ENCODE measurements around the gene NCEH1.

Gene NCEH1

GRCh38 chr3:172658344-172659245, 52.3 kb downstream of the NCEH1 start:
- TF ChIP-seq EZH2 (IDR thresholded peaks at IDR 0.05; ENCODE audit: borderline replicate concordance, low read depth, low read length, severe bottlenecking) (no peak), CTCF (IDR thresholded peaks at IDR 0.05; ENCODE audit: borderline replicate concordance, extremely low read depth, low read length, poor library complexity, severe bottlenecking) (no peak)
- Histone ChIP-seq H3K79me2 (ENCODE audit: insufficient read depth, low read length) (no peaks in the 10 kb centered on the region), H3K9me3 (ENCODE audit: insufficient read depth, low read length, severe bottlenecking) (peaks cover 3% of the 10 kb centered on the region), H3K4me2 (ENCODE audit: insufficient read depth, low read length) (no peak overlapping the region), H2AFZ (ENCODE audit: low read depth, low read length) (no peak overlapping the region), H3K4me1 (ENCODE audit: insufficient read depth, low read length) (peaks cover 45% of the 10 kb centered on the region), H3K9ac (ENCODE audit: low read depth, low read length) (no peak overlapping the region), H3K27ac (ENCODE audit: low read length) (peak overlapping the region; percentile 84), H3K27me3 (ENCODE audit: insufficient read depth, low read length, poor library complexity) (no peaks in the 10 kb centered on the region), H3K4me3 (ENCODE audit: low read depth in 1 of 2, low read length in 2 of 2) (no peak overlapping the region), H4K20me1 (ENCODE audit: insufficient read depth, low read length) (no peaks in the 10 kb centered on the region), H3K36me3 (ENCODE audit: insufficient read depth, low read length) (no peaks in the 10 kb centered on the region)
- DNase-seq (no peak), ATAC-seq (ENCODE audit: insufficient read depth, low read depth) (no peak)

- peaks cover 3% of the 10 kb centered on the region for H3K9me3 ChIP-seq (ENCODE audit: insufficient read depth, low read length, severe bottlenecking)
- no peak overlapping the region for H2AFZ ChIP-seq (ENCODE audit: low read depth, low read length)
- H4K20me1 ChIP-seq (ENCODE audit: insufficient read depth, low read length), result no peaks in the 10 kb centered on the region
- no peak overlapping the region for H3K27ac ChIP-seq (ENCODE audit: low read length)
- TF ChIP-seq CTCF (IDR thresholded peaks at IDR 0.05; ENCODE audit: borderline replicate concordance, extremely low read depth, low read length, poor library complexity, severe bottlenecking) (no peak), EZH2 (IDR thresholded peaks at IDR 0.05; ENCODE audit: borderline replicate concordance, low read depth, low read length, severe bottlenecking) (no peak)
- H3K4me3 ChIP-seq (ENCODE audit: low read depth in 1 of 2, low read length in 2 of 2), result no peak overlapping the region
- H3K27me3 ChIP-seq (ENCODE audit: insufficient read depth, low read length, poor library complexity), result no peaks in the 10 kb centered on the region
- no peak for DNase-seq
- no peak for ATAC-seq (ENCODE audit: insufficient read depth, low read depth)
- H3K36me3 ChIP-seq (ENCODE audit: insufficient read depth, low read length), result no peaks in the 10 kb centered on the region
- no peak overlapping the region for H3K4me2 ChIP-seq (ENCODE audit: insufficient read depth, low read length)
- H3K79me2 ChIP-seq (ENCODE audit: insufficient read depth, low read length), result no peaks in the 10 kb centered on the region
- H3K9ac ChIP-seq (ENCODE audit: low read depth, low read length), result no peak overlapping the region
- peaks cover 39% of the 10 kb centered on the region for H3K4me1 ChIP-seq (ENCODE audit: insufficient read depth, low read length)
Observed at GRCh38 chr3:172656602-172657001, 54.3 kb downstream of the NCEH1 start.

DNA sequence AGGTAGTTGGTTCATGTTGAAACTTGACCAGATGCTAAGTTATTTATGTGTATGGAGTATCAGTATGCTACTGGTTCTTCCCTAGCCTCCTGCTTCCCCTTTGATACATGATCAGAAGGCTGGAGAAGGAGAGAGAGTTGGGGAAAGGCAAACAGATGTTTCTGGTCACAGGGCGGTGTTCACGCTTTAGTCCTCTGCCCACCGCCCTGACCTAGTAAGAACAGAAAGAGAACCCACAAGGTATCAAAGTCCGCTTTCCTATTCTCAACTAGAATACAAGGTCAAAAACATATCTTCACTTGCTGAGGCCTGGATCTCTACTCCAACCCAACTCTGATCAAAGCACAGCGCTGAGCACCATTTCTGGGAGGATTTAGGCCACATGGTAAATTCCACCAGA, 55.5 kb downstream of the NCEH1 start:
- Histone ChIP-seq H3K4me2 (ENCODE audit: insufficient read depth, low read length) (no peak overlapping the region), H3K36me3 (ENCODE audit: insufficient read depth, low read length) (no peaks in the 10 kb centered on the region), H3K9me3 (ENCODE audit: insufficient read depth, low read length, severe bottlenecking) (peaks cover 3% of the 10 kb centered on the region), H3K9ac (ENCODE audit: low read depth, low read length) (no peak overlapping the region), H3K27me3 (ENCODE audit: insufficient read depth, low read length, poor library complexity) (no peaks in the 10 kb centered on the region), H3K79me2 (ENCODE audit: insufficient read depth, low read length) (no peaks in the 10 kb centered on the region), H4K20me1 (ENCODE audit: insufficient read depth, low read length) (no peaks in the 10 kb centered on the region), H3K4me1 (ENCODE audit: insufficient read depth, low read length) (peaks cover 29% of the 10 kb centered on the region), H2AFZ (ENCODE audit: low read depth, low read length) (no peak overlapping the region), H3K4me3 (ENCODE audit: low read depth in 1 of 2, low read length in 2 of 2) (no peak overlapping the region), H3K27ac (ENCODE audit: low read length) (no peak overlapping the region)
- TF ChIP-seq EZH2 (IDR thresholded peaks at IDR 0.05; ENCODE audit: borderline replicate concordance, low read depth, low read length, severe bottlenecking), result no peak
- no peak for TF ChIP-seq CTCF (IDR thresholded peaks at IDR 0.05; ENCODE audit: borderline replicate concordance, extremely low read depth, low read length, poor library complexity, severe bottlenecking)
- ATAC-seq (ENCODE audit: insufficient read depth, low read depth) (no peak), DNase-seq (no peak)

Data from DND-41 (cell line).